ENCODE results near the gene MAP3K20.
"Not testable (repeated sequence)": the region's sequence is repeated elsewhere in the genome, so short reads cannot be mapped to it uniquely, and the experiment has no call there.

Gene MAP3K20

DNA sequence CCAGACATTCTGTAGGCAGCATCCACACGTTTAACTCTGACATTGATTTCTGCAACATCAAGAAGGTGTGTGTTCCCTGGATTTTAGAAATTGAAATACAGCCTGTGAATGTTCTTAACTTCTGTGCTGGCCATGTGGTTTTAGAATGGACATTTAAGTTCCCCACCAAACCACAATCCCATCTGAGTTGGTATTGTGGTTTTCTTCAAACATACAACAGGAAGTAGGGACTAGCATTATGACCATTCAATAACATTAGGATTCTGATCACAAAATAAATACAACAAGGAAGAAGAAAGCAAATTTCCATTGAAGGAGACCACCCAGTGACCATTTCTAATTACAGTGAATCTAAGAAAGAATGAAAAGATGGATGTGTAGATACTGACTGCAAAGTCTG lies 51.2 kb downstream of the MAP3K20 start:
- DNase-seq, result peak; percentile 70

GRCh38 chr2:173128132-173128531 lies 52.5 kb downstream of the MAP3K20 start:
- not testable (repeated sequence) for DNase-seq

DNA sequence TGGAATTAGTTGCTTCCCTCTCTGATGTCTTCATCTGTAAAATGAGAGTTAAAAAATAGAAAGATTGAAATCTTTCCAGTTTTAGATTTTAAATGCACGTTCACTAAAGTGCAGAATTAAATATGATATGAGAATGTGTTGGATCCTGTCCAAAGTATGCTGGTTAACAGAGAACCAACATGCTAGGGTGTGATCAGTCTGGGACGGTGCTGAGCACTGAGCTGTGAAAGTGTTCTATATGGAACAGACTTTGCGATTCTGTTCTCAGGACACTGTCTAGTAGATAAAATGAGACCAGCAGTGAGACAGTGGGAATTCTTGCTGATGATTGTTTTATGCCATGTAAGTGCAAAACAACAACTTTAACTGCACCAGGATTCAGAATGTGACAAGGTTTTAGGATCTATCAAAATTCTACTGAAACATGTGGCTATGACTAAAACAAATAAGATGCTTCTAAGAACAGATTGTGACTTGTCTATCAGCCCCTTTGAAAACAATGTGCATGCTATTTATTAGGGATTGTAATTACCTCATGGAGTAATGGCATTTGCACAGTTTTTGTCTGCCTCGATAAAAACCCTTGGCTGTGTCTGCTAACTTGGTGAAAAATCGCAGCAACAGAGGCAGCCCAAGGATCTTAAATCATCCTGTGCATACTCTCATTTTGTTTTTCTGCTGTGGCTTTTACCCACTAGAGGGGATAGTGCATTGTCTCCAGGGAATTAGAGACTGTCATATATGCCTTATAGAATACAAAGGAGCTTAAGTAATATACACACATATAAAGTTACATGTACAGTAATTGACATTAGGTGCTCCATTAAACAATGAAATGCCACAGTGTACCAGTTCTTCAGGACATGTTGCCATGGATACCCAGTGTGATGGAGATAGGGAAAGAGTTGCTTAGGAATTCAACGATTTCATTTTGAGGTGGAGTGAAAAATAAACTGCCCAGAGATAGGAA lies 55.1 kb downstream of the MAP3K20 start:
- peak; percentile 48 for DNase-seq

DNA sequence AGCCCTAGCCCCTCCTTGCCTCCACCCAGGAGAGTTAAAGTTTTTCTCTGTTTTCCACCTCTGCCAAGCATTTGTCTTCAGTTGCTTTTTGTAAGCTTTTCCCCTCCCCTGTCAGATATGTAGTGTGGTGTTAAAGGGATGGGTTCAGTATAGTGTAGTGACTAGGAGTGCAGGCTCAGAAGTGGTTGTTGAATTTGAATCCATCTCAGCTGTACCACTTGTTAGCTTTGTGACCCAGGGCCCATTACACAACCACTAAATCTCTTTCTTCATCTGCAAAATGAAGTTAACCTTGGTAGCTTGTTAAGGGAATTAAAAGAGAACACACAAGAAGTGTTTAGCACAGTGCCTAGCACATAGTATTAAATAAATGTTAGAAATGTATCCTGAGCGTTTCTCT lies 56.9 kb downstream of the MAP3K20 start:
- no peak for DNase-seq

GRCh38 chr2:173134703-173135102 lies 59.1 kb downstream of the MAP3K20 start:
- no peak for DNase-seq

GRCh38 chr2:173136067-173136466 lies 60.4 kb downstream of the MAP3K20 start:
- no peak for DNase-seq

DNA sequence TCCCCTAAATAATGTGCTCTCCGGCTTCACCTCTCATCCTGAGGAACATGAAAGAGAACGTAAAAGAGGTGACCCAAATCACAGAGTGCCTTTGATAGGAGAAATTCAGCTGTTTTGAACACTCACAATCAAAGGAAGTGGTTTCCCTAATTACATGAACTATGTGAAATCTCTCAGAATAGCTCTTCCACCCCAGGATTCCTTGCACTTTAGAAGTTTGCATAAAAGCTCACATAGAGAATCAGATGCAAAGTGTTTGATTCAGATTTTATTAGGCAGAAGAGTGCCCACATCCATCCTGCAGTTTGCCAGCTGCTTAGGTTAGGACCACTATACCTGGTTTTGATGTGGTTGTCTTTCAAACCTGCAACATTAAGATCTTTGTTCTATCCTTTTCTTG lies 61.0 kb downstream of the MAP3K20 start:
- DNase-seq, result no peak

DNA sequence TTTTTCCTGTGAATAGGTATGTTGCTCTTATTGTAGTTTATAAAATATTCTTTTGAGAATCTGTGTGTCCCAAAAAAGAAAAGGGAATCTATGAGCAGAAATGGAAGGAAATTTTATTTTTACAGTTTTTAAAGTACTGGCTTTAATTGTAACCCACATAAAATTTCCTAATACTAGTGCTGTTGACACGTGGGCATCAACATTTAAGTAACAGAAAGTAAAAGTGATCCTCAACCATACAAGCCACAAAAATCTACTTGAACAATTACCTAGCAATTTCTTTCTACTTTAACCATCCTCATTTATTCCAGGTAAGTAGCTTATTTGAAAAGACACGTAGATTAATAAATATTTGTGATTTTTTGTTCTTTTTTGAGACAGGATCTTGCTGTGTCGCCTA lies 62.0 kb downstream of the MAP3K20 start:
- no peak for DNase-seq

GRCh38 chr2:173138962-173139361 lies 63.3 kb downstream of the MAP3K20 start:
- DNase-seq, result no peak

DNA sequence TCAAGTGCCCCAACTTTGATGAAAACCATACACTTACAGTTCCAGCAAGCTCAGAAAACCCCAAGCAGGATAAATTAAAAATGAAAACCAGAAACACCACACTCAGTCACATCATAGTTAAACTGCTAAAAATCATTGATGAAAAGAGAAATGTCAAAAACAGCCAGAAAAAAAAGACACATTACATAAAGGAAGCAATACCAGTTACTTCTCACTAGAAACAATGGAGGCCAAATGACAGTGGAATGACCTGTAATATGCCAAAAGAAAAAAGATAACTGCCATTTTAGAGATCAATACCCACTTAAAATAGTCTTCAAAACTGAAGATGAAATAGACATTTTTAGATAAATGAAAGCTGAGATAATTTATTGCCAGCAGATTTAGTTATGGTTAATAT lies 66.0 kb downstream of the MAP3K20 start:
- DNase-seq, result no peak

- DNase-seq, result no peak
Measured at GRCh38 chr2:173145454-173145853, 69.8 kb downstream of the MAP3K20 start.

DNA sequence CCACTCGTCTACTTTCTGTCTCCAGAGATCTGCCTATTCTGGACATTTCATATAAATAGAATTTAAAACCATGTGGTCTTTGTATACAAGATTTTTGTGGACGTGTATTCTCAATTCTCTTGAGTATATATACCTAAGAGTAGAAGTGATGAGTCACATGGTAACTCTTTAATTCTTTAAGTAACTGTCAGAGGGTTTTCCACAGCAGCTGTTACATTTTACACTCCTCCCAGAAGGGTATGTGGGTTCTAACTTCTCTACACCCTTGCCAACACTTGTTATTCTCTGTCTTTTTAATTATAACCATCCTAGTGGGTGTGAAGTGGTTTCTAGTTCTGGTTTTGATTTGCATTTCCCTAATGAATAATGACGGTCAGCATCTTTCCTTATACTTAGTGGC lies 70.9 kb downstream of the MAP3K20 start:
- peak; percentile 69 for DNase-seq

DNA sequence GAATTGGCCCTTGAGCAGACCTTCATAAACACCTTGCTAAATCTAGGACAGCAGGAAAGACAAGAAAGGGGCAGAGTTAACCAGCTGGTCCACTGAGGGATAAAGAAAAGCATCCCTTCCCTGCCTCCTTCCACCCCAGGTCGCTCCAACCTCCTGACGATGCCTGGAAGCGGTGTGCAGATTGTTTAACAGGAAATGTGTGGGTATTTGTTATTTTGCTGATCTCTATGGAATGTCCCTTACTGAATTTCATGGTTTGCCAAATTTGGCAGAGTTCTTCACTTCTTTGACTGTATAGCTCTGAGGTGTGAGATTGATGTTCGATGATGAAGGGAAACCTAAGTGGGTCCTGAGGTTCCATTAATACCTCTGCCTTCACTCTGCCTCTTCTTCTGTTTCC lies 72.9 kb downstream of the MAP3K20 start:
- peak; percentile 46 for DNase-seq

DNA sequence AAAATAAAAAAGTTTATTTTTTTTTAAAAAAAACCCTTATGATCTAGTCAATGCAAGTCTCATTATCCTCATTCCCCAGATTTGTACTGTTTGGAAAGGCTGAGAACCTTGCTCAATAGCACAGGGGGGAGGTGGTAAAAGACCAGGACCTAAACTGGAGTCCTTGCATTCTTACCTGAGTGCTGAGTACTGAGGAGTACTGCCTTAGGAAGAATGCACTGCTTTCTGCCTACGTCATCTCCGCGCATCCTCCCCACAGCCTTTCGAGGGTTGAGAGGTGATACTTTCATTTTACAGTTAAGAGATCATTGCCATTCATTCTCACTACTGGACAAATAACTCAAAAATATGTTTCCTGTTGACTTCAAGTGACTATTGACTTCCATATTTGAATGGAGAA lies 73.8 kb downstream of the MAP3K20 start:
- no peak for DNase-seq

- peak; percentile 60 for DNase-seq
Measured at GRCh38 chr2:173150087-173150486, 74.4 kb downstream of the MAP3K20 start.

DNA sequence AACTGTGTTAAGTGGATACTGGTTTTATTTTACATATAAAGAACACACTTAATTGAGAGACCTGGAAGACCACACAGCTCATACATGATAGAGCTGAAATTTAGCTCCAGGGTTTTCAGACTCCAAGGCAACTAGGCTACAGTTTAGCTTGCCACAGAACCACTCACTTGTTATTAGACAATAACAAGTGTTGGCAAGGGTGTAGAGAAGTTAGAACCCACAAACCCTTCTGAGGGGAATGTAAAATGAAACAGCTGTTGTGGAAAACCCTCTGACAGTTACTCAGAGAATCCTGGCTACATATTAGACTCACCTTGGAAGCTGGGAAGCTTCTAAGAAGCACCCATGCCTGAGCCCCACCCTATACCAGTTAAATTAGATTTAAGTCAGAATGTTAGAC lies 75.3 kb downstream of the MAP3K20 start:
- DNase-seq, result no peak

DNA sequence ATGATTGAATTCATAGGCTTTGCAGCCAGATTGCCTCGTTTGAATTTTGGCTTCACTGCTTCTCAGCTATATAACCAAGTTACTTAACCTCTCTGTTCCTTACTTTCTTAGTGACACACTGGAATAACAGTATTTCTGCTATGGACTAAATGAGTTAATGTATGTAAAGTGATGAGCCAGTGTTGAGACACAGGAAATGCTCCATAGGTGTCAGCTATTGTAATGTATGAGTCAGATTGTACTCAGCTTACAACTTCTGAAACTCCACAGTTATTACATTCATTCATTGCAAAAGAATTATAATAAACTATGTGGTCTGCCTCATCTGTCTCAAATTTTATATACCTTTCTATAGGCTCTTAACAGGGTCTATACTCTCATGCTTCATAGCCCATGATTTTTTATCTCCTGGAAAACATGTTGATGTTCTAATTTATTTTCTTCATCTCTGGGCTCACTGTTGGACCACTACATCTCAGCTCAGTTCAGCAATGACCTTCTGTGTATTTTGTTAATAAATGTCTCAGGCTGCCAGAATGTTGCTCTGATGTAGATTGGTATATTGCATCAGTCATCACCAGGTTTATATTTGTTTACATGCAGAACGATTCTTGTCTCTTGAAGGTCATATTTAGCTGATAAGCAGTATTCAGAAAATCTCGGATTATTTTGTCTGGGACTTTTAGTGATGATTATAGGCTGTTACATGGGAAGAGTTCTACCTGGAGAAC lies 76.2 kb downstream of the MAP3K20 start:
- peak; percentile 95 for DNase-seq

- no peak for DNase-seq
Measured at GRCh38 chr2:173153301-173153885, 77.7 kb downstream of the MAP3K20 start.

- DNase-seq, result no peak
Measured at GRCh38 chr2:173157676-173158293, 82.1 kb downstream of the MAP3K20 start.

GRCh38 chr2:173159791-173160463 lies 84.3 kb downstream of the MAP3K20 start:
- DNase-seq, result peak; percentile 96

GRCh38 chr2:173160618-173161017 lies 85.0 kb downstream of the MAP3K20 start:
- DNase-seq, result no peak

- no peak for DNase-seq
Measured at GRCh38 chr2:173161040-173161439, 85.4 kb downstream of the MAP3K20 start.

All from fibroblast of skin of back (primary cell).